HepG2 (cell line): ENCODE results near the gene TPTE2.

Source experiments
- HBP1 ChIP-seq: IDR thresholded peaks from 2 replicates; pipeline ENCODE4 v1.6.1; 2016; ENCODE audit warnings: low read depth, control low read depth
- JUNB ChIP-seq: sonication (generic); formaldehyde crosslinking; IDR thresholded peaks from 2 replicates; pipeline ENCODE4 v1.8.0; 2022; ENCODE audit warnings: missing genetic modification reagents, mild to moderate bottlenecking, borderline replicate concordance
- PLRG1 ChIP-seq: fragments of 450-650 bp; conservative IDR thresholded peaks from 2 replicates; pipeline ENCODE4 v1.6.1; 2016
- ZNF484 ChIP-seq: sonication (generic); formaldehyde crosslinking; IDR thresholded peaks from 2 replicates; pipeline ENCODE4 v1.5.1; 2020; ENCODE audit warnings: mild to moderate bottlenecking, low read depth, missing genetic modification reagents, borderline replicate concordance

GRCh38 chr13:19604306-19604705, 43.0 kb upstream of the TPTE2 start:
- TF ChIP-seq ZNF484 (no peak), JUNB (CRISPR knock-in tag) (no peak), HBP1 (CRISPR knock-in tag) (no peak), PLRG1 (no peak)
